Measurements from ENCODE around the gene KIF18B.

The KIF18B gene

GRCh38 chr17:44916781-44917241, 30.8 kb downstream of the KIF18B start:
- DNase-seq = peak; percentile 63

- DNase-seq = peak; percentile 12
Observed at GRCh38 chr17:44915862-44916780, 31.5 kb downstream of the KIF18B start.

- DNase-seq = no peak
Observed at GRCh38 chr17:44915321-44915726, 32.2 kb downstream of the KIF18B start, which contains the start of gene GFAP. GFAP (minus strand) TSS chr17:44915500; CDS start chr17:44915486, 14 bp downstream.

DNA sequence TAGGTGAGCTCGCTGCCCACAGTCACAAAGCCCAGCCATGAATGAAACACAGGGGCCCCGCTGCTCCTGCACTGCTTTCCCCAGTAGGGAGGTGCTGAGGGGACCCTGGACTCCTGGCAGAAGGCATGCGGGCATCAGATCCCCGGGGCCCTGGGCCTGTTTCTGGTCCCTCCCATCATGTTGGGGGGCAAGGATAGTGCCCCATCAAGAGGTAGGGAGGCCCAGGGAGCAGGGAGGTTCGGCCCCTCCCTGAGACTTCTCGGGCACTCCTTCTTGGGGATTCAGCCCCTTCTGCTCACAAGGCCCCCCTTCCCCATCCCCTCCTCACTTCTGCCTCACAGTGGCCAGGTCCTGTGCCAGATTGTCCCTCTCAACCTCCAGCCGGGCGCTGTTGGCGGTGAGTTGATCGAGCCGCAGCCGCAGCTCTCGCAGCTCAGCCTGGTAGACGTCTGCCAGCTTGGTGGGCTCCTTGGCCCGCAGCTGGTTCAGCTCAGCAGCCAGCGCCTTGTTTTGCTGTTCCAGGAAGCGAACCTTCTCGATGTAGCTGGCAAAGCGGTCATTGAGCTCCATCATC, 32.8 kb downstream of the KIF18B start:
- no peak for DNase-seq

DNA sequence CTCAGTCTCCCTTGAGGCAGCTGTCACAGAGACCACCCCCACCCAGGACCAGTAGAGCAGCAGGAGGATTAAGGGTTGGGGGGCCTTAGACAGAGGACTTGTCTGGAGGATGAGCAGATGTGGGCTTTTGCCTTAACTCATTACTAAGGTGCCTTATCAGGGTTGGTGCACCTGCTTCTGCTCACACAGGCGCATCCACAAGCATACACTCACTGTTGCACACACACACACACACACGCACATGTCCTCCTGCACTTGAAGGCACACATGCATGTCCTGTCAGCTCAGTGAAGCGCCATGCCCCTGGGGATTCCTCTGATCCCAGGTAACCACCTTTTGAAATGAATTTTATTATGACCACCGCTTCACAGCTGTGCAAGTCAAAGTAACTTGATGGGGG, 33.4 kb downstream of the KIF18B start:
- DNase-seq = no peak

GRCh38 chr17:44913676-44914075, 33.9 kb downstream of the KIF18B start:
- no peak for DNase-seq

DNA sequence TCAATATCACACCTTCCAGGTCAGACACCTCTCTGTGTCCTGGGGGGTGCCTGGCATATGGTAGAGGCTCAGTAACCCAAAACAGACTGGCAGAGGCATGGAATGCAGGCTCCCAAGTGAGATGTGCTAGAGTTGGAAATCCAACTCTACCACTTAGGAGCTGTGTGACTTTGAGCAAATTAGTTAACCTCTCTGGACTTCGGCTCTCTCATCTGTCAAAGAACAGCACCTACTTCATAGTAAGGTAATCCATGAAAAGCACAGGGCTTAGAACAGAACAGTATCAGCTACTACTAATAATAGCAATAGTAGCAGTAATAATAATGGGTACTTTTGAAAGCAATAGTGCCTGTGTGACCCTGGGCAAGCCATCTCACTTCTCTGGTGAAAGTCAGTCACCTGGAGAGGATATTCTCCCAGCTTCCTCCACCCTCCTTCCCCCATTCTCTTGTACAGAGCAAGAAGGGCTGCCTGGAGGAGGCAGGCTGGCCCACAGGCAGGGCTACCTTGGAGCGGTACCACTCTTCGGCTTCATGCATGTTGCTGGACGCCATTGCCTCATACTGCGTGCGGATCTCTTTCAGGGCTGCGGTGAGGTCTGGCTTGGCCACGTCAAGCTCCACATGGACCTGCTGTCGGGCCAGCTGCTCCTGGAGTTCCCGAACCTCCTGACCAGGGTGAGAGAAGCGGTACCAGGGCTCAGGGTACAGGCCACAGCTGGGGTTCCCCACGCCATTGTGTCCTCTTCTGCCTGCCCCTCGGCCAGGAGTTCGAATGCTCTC, 34.6 kb downstream of the KIF18B start:
- no peak for DNase-seq

DNA sequence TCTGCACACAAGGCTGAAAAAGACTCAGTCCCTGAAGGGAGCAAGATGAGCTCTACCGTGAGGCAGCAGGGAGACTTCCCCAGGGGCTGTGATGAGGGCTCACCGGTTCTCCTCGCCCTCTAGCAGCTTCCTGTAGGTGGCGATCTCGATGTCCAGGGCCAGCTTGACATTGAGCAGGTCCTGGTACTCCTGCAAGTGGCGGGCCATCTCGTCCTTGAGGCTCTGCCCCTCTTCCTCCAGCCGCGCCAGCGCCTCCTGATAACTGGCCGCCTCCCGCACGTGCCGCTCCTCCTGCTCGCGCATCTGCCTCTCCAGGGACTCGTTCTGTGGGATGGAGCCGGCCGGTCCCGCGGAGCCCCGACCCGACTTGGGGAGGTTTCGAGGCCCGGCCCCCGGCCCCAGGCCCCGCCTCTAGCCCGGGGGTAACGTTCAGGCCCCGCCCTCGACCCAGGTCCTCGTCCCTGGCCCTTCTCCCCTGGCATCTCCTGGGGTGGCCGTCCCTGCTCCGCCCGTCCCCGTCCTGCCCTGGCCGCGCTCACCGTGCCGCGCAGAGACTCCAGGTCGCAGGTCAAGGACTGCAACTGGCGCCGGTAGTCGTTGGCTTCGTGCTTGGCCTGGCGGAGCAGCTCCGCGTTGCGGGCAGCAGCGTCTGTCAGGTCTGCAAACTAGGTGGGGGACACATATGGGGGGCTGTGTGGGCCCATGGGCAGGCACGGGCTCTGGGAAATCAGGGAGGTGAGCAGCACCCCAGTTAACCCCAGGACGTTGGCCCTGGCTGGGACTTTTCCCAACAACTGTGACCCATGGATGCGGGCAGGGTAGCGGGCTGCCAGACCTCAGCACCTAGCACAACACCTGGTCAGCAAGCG, 36.2 kb downstream of the KIF18B start:
- no peak for DNase-seq

DNA sequence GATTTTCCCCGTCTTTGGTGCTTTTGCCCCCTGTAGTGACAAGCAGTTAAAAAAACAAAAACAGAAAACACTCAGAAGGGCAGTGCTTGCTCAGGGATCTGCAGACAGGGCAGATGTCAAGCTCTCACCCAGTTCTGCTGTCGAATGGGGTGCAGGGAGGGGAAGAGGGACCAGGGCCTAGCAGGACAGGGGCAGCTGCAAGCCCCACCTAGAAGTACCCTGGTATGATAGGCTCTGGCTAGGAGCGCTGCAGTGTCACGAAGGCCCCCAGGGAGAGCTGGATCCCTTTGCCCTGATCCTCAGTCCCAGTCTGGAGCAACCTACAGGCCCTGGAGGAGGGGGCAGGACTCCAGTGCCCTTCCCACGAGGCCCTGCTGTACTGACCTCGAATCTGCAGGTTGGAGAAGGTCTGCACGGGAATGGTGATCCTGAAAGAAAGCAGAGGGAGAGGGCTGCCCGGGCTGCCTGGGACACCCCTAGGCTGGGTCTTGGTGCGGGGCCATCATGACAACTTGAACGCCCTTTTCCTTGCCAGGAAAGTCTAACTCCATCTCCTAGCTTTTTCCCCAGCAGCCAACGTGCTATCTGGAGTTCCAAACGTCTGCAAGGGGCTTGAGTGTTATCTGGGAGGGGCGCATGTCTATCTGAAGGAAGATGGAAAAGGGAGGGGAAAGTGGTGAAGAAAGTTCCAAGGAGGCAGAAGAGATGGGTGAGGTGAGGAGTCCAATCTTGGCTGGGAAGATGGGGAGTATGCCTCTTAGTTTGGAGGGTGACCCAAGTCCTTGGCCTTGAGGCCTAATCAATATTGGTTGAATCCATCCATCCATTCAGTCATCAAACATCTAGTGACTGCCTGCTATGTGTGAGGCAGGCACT, 37.1 kb downstream of the KIF18B start:
- DNase-seq = no peak

GRCh38 chr17:44909681-44910144, 37.9 kb downstream of the KIF18B start:
- DNase-seq = no peak

DNA sequence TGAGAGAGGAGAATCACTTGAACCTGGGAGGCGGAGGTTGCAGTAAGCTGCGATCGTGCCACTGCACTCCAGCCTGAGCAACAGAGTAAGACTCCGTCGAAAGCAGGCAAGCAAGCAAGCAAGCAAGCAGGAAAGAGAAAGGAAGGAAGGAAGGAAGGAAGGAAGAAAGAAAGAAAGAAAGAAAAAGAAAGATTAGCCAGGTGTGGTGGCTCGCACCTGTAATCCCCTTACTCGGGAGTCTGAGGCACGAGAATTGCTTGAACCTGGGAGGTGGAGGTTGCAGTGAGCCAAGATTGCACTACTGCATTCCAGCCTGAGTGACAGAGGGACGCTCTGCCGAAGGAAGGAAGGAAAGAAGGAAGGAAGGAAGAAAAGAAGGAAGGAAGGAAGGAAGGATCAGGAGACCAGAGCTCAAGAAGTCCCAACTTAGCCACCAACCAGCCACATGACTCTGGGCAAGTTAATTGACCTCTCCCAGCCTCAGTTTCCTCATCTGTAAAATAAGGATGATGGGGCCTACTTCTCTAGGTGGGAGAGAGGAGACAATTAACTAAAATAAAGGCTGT, 38.7 kb downstream of the KIF18B start:
- no peak for DNase-seq

- DNase-seq = no peak
Observed at GRCh38 chr17:44907729-44908470, 39.7 kb downstream of the KIF18B start.

DNA sequence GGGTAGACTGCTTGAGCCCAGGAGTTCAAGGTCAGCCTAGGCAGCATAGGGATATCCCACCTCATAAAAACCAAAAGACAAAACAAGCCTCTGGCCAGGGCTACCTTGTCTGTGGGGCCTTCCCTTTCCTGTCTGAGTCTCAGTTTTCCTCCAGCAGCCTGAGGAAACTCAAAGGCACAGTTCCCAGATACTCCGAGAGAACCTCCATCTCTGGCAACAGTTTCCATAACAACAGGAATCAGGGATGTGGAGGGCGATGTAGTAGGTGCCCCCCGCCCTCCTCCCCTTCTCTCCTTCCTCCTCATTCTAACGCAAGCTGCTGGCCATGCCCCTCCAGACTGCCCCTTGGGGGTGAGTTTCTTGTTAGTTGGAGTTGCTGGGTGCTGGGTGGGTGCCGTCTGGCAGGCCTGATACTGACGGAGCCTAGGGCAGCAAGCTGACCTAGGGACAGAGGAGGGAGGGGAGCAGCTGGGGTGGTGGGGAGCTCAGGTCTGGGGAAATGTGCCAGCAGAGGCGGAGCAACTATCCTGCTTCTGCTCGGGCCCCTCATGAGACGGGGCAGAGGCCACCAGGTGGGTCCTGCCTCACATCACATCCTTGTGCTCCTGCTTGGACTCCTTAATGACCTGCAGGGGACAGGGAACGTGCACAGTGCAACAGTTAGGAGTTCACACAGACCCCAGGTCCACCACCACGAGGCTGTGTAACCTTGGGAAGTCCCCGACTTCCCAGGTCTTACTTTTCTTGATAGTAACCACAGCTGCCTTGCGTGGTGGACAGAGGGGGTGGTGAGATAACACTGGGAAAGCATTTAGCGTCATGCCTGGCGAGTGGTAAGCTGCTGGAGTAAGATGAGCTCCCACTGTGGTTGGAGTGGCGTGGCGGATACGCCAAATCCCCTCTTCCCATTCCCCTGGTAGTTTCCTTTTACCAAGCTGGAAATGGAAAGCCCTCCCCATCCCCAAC, 40.5 kb downstream of the KIF18B start:
- no peak for DNase-seq

GRCh38 chr17:44906010-44906646, 41.4 kb downstream of the KIF18B start:
- DNase-seq = no peak

DNA sequence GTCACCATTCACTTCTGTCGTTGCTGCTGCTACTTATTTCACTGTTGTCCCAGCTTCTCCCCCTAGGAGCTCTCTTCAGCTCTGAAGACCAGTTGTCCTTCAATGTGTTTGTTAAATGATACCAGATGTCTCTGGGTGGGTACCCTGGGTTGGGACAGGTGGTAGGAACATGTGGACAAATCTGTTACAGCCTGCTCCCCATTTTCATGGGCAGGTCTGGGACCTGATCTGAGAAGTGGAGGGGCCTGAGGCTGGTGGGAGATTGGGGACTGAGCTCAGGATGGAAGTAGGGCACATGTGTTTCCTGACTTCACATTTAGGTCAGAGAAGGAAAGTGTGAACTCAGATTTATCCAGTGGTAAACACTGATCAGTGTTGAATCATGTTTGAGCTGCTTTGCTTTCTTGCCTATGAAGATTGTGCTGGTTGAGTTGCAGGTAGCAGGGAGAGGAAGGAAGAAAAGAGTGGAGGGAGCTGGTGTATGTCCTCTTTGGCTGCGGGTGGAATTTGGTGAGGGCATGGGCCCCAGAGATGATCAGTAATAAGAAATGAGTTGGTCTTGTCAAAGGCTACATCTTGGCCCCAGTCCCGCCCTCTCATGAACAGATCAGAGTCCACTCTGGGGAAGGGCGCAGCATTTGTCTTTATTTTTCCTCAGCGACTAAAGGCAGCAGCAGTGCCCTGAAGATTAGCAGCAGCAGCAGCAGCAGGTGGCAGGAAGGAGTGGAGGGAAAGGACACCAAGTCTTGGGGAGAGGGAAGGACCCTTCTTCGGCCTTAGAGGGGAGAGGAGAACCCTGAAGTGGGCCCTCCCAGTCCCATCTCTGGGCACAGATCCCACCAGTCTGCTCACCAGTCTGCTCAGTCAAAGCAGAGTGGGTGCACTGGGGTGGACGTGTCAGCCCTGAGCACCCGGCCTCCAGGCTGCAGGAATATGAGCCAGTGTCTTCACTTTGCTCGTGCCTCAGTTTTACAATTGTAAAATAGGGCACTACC, 42.3 kb downstream of the KIF18B start:
- DNase-seq = no peak

- no peak for DNase-seq
Observed at GRCh38 chr17:44904001-44904984, 43.3 kb downstream of the KIF18B start.
